NCI-H2107 treated with DMSO at 0.1 percent for 48 hours (cell line): ENCODE data around the gene ISL2.
"Not testable (repeated sequence)": the region's sequence is repeated elsewhere in the genome, so short reads cannot be mapped to it uniquely, and the experiment has no call there.

Experiments used
- DNase-seq: peaks from one replicate; lab custom pipeline; 2025; ENCODE audit not compliant: unreplicated experiment; lab: John Stamatoyannopoulos, UW

Gene ISL2

DNA sequence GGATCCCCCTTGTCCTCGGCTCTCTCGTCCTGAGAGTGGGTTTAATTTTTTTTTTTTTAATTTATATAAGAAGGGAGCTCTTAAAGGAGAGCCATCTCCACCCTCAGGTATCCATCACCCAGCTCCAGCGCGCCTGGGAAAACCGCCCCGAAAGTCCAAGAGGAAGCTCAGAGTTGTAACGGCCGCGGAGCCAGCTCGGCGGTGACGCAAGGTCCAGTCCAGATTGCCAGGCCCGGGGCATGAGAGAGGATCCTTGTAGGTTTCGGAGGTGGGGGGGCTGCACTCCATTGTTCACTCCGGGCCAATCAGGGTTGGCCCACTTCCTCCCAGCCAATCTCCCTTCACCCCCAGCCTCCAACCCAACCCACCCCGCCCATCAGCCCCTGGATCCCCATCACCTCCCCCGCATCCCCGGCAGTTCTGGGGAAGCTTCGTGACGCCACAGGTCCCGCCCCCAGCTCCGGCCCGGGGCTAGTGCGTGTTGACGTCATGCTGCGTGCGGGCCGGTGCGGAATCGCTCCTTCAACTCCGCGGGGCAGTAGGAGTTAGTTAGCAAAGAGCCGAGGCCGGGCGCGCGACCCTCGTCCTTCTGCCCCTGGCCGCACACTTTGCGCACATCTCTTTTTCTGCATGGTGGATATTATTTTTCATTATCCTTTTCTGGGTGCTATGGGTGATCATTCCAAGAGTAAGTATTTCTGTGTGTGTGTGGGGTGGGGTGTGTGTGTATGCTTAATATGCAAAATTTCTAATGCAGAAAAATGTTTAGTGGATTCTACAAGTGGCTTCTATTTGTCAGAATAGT is at the start of gene ISL2:
ISL2 (plus strand) TSS at position 520 of the 805 bp plus-strand sequence; CDS start at position 631, 111 bp downstream.
- DNase-seq = no peak

DNA sequence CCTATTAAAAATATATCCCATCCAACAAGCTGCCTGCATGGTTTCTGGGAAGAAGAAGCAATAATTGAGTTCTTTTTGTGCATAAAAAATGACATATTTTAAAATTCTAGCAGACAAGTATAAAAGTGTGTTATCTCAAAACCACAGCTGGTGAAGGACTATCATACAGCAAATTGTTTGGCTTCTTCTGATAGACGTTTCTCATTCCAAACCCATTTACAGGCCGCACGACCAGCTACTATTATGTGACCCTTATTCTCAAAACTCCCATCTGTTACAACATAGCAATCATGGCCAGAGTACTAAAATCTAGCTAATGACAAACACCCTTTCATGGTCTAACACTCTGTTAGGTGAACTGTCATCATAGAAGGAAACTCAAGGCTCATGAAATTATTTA is 47.0 kb upstream of the ISL2 start:
- DNase-seq = no peak

DNA sequence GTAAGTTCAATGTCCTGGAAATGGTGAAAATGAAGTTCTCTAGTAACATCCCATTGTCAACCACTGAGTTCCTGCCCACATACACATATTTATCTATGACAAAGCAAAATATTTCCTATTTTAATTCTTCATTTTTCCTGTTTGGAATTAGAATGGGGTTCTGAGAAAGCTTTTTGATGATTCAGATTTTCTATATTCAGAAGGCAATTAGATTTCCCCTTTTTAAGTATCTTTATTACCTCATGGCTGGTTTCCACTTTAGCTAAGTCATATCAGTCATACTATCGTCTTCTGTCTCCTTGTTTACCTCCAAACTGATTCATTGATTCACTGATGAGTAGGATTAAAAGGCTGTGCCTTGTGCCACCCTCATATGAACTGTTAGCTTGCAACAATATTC is 43.2 kb upstream of the ISL2 start:
- no peak for DNase-seq

DNA sequence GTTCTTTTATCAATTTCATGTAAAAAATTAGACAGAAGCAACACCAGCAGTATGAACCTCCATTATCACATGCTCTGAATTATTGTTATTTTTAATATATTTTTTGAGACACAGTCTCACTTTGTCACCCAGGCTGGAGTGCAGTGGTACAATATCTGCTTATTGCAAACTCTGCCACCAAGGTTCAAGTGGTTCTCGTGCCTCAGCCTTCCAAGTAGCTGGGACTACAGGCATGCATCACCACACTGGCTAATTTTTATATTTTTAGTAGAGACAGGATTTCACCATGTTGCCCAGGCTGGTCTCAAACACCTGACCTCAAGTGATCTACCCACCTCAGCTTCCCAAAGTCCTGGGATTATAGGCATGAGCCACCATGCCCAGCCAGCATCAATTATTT is 42.1 kb upstream of the ISL2 start:
- not testable (repeated sequence) for DNase-seq

DNA sequence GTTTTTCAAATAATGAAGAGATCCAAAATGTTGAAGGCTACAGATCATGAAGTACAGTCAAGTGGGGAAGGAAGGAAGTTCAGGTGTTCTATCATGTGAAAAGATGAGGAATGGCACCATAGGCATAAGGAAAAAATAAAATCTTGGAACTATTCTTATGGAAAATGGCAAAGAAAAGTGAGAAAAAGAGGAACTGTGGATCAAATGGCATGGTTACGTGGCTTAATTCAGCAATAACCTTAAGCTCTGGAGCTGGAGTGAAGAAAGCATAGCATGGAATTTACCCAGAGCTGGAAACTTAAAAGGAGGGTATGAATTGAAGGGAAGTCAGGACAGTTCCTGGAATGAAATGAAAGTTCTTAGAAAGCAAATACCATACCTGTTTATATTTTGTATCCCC is 39.7 kb upstream of the ISL2 start:
- DNase-seq = no peak

DNA sequence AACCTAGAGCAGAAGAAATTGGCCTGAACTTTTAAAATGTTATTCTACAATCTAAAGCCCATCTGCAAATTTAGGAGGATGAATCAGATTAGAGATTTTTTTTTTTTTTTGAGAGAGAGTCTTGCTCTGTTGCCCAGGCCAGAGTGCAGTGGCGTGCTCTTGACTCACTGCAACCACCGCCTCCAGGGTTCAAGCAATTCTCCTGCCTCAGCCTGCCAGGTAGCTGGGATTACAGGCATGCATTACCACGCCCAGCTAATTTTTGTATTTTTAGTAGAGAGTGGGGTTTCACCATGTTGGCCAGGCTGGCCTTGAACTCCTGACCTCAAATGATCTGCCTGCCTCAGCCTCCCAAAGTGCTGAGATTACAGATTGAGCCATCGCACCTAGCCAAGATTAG is 38.6 kb upstream of the ISL2 start:
- not testable (repeated sequence) for DNase-seq

DNA sequence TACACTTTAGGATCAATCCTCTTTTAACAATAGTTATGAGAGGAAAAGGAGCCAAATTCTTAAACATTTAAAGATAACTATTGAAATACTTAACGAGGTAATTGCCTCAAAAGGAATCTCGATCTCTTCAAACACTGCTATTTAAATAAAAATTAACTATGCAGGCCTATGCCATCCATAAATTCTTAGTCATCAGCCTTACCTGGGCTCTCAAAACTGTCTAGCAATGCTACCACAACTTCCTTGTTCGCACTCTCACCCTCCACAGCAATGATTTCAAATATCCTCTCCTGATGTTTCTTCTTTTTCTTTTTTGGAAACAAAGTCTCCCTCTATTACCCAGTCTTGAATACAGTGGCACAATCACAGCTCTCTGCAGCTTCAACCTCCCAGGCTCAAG is 37.6 kb upstream of the ISL2 start:
- DNase-seq = no peak

DNA sequence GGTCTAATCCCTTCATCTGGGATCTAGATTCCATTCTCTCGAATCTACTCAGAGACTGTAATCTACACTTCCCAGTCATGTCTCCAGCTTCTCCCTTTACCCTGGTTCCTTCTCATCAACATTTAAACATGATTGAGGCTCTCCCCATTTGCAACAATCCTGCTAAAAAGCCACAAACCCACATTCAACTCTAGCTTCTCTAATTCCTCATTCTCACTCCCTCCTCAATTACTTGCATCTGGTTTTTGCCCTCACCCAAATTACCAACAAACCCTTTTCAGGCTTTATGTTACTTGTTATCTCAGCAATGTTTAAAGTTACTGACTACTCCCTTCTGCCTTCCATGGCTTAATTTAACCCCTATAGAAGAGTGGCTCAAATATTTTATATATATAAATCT is 36.8 kb upstream of the ISL2 start:
- no peak for DNase-seq

DNA sequence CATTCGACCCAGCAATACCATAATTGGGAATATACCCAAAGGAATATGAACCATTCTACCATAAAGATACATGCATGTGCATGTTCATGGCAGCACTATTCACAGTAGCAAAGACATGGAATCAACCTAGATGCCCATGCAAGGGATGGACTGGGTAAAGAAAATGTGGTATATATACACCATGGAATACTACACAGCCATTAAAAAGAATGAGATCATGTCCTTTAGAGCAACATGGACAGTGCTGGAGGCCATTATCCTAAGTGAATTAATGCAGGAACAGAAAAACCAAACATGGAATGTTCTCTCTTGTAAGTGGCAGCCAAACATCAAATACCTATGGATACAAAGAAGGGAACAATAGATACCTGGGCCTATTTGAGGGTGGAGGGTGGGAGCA is 32.7 kb upstream of the ISL2 start:
- no peak for DNase-seq

DNA sequence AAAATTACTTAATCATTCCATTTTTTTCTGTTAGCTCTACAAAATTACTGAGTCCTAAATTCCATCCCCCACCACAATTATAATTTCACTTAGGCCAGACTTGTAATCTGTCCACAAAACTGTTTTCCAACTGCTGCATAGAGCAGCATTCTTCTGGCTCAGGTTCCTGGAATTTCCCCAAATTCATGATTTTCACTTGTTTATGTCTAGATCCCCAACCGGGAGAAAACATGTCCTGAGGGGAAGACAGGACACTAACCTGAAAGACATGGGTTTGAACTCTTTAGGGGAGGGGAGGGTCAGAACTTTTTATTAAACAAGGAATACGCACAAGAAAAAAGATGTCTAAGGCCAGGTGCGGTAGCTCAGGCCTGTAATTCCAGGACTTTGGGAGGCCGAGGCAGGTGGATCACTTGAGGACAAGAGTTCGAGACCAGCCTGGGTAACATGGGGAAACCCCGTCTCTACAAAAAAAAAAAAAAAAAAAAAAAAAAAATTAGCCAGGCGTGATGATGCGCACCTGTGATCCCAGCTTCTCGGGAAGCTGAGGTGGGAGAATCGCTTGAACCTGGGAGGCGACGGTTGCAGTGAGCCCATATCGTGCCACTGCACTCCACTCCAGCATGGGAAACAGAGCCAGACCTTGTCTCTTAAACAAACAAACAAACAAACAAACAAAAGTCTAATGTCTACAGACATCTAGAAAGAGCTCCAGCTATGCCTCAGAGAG is 26.8 kb upstream of the ISL2 start:
- no peak for DNase-seq

DNA sequence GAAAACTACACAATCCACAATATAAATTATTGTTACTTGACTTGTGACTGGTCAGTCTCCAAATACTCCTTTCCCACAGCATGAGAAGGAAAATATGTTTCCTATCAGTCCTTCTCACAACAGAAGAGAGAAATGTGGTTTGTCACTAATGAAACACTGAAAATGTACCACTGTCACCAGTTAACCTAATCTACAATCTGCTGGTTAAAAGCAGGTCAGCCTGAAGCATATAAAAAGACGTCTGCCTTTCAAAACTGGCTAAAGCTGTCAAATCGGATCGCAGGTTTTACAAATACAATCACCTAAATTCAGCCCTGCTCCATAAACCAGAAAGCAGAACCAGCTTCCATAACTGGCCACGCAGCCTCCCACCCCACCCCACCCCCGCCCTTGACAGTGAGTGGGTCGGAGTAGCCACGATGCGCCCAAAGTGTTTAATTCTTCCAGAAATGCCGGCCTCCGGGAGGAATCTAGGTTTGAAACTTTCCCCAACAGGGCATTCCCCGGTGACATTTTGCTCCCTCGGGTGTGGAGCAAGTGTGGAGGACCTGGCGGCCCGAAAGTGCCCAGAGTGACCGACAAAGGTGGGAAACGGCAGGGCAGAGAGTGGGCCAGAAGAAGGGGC is 26.0 kb upstream of the ISL2 start:
- no peak for DNase-seq

DNA sequence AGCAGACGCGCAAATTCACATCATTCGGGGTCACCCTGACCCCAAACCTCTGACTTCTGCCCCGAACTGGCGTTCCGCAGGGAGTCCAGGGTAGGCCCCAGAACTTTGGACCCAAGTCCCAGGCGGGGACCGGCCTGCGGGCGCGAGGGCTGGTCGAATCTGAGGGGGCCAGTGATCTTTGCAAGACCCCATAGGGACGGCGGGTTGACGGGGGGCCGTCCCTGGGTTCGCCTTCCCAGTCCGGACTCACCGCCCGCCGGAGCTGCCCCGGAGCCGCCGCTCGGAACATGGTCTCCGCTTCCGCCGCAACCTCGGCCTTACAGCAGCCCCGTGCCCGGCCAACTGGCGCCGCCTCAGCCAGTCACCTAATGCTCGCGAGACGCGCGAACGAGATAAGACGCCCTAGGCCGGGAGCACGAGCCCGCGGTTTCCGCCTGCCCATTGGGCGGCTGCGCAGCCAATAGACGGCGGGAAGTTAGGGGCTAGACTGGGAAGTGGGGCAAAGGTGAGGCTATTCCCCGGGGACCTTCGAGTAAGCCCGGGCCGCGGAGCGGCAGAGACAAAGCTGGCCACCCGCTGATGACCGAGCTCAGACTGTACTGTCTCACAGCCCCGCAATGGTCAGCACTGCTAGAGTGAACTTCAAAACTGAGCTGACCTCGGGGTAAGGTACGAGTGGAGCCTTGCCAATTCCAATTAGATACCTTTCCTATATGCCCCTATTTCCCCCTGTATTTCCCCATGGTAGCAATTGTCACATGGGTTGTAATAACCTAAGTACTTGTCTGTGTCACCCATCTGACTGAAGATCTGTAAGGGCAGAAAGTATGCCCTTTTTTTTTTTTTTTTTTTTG is 25.2 kb upstream of the ISL2 start, which contains the start of gene ETFA:
ETFA (minus strand) TSS at position 370 of the 854 bp plus-strand sequence; CDS start at position 289, 81 bp downstream.
- peak; percentile 81 for DNase-seq

DNA sequence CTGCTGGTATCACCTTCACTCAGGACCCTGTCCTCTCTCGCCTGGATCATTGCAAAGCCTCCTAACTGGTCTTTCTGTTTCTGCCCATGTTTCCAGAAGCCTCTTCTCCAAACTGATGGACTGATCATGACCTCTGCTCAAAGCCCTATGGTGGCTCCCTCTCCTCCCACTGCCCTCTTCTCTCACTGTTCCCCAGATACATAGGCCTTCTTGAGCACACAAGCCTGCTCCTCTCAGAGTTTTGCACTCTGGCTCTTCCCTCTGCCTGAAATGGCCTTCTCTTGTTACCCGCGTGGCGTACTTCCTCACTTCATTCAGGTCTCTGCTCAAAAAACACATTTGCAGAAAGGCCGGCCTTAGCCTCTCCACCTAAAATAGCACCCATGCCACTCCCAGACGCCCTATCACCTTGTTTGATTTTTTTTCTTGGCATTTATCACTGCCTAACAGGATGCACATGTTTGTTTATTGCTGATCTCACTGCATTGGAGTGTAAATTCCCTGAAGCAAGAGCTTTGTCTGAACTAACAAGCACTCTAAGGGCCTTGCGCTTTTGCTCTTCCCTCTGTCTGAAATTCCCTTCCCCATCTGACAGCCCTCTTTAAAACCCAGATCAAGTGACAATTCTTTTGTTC is 23.9 kb upstream of the ISL2 start:
- no peak for DNase-seq

DNA sequence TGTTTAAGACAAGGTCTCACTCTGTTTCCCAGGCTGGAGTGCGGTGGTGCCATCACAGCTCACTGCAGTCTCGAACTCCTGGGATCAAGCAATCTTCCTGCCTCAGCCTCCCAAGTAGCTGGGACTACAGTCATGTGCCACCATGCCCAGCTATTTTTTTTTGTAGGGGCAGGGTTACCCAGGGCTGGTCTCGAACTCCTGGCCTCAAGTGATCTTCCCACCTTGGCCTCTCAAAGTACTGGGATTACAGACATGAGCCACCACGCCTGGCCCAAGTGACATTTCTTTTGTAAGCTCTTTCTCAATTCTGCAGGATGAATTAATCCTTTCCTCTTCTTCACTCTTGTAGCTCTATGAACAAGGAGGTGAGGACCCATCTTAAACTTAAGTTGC is 23.4 kb upstream of the ISL2 start:
- not testable (repeated sequence) for DNase-seq

DNA sequence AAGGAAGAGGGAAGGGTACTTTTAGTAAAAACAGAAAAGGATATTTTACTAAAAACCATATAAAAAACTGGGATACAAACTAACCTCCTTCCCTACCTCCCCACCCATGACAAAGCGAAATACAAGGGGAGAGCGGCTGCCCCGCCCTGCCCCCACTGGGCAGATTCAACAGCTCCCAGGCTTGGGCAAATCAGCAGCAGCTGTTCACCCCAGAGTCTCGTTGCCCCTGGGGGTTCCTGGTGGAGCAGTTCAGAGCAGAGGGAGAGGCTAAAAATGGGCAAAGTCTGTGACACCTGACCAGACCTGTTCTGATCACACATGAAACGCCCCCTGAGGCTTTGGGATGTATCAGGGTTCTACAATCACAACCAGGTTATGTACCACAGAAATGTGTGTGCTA is 22.8 kb upstream of the ISL2 start:
- DNase-seq = no peak

DNA sequence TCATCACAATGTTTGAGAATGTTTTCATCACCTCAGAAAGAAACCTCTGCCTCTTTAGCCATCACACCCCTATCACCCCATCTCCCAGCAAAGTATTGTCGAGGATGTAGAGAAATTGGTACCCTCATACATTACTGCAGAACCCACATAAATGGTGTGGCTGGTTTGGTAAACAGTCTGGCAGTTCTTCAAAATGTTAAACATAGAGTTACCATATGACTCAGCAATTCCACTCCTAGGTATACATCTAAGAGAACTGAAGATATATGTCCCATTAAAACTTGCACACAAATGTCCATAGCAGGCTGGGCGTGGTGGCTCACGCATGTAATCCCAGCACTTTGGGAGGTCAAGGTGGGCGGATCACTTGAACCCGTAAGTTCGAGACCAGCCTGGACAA is 16.6 kb upstream of the ISL2 start:
- no peak for DNase-seq

DNA sequence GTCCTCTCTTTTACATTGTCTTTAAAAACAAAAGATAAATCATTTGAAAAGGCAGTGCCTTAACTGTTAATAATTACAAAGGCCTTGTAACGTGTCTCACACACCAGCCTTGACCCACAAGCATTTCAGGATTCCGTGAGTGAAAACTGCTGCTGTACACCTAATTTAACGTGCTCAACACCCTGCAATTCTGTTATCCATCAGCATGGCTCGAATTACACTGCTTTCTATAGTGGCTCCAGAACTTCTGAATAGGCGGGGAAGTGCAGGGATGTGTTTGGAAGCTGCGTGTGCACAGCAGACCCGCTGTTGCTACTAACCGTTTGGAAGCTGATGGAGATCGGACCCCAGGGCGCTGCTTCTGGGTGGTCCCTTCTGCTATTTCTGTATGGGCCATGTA is 15.4 kb upstream of the ISL2 start:
- no peak for DNase-seq

DNA sequence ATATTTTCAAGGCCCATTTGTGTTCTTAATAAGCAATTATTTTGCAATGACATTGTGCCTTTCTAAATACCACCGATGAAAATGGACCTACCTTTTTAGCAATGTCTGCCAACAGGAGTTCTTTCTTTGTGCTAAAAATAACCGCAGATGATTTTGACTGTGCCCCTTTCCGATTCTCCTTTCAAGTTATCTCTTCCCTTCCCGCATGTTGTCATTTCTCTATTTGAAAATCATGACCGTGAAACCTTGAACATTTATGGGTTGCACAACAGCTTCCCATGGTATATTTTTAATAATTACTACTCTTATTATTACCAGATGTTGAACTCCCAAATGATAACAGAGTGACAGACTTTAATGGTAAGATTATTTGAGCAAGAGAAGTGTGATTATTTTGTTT is 15.0 kb upstream of the ISL2 start:
- DNase-seq = no peak

DNA sequence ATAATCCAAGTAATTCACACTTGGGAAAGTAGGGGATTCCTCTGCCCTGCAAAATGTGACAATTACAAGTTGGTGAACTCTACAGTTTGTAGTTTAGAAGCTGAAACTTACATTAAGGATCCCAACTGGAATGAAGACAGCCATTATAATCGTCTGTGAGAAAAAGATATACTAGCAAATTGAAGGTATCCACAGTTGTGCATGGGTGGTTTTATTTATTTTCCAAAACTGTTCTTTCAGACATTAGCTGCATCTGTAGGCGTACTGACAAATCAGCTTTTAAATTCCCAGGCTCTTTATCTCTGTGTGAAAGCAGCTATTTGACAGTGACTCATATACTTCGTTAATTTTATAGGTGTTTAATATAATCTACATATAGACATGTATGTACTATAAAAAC is 12.5 kb upstream of the ISL2 start:
- no peak for DNase-seq

DNA sequence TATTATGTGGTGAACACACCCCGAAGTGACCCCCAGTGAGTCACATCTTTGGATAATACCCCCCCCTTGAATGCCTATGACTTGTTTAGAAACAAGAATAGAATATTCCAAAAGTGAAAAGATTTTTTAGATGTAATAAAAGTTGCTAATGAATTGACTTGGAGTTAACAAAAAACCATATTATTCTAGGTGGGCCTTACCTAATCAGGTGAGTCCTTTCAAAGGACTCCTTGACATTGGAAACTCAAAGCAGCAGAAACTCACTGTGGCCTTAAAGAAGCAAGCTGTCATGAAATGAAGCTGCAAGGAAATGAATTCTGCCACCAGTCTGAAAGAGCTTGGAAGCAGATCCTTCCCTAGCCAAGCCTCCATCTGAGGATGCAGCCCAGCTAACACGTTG is 10.9 kb upstream of the ISL2 start:
- no peak for DNase-seq
